ENCODE measurements around the gene ITGA1. TPM values are rescaled to one million over a fixed set of nuclear protein-coding genes. Genes with fewer than 3 reads are reported as not detected.

ITGA1 gene
- total RNA-seq, 1 experiment from 2014 or later, result 21.1 TPM

DNA sequence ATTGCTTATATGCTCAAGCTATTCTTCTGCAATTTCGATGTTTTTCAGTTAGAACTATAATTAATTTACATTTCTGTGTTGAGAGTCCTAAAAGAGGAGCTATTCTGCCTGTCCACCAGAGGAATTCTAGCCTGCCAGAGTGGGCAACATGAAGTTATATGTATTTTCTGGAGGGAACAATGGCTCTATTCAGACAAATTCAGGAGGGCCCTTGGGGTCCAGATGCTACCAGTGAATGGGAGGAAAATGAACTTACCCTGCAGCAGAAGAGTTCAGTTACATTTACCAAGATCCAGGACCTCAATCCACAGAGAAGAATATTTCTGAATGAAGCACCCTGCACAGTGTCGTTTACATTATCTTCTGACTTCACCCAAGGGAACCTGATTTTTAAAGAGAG, 80.7 kb downstream of the ITGA1 start:
- in situ Hi-C loops (cut with HindIII; ENCODE audit: low pct_unique_long_range_greater_than_20kb, low sequenced_read_pairs), result no loop called here
- no peak for DNase-seq (ENCODE audit: low read depth, low spot score)

DNA sequence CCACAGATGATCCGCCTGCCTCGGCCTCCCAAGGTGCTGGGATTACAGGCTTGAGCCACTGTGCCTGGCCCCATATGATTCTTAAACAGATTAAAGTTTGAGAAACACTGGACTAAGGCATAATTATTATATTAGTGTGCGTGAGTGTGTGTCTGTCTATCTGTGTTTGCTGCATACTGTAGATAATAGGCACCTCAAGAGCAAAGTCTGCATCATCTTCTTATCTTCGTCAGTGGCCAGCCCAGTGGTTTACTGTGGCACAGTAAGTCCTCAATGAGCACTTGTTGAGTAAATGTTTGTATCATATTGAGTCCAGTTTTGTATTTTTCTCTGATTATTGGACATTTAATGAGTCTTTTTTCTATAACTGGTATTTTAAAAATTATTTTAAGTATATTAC, 81.7 kb downstream of the ITGA1 start:
- DNase-seq (ENCODE audit: low read depth, low spot score), result no peak
- in situ Hi-C loops (cut with HindIII; ENCODE audit: low pct_unique_long_range_greater_than_20kb, low sequenced_read_pairs), result no loop called here

DNA sequence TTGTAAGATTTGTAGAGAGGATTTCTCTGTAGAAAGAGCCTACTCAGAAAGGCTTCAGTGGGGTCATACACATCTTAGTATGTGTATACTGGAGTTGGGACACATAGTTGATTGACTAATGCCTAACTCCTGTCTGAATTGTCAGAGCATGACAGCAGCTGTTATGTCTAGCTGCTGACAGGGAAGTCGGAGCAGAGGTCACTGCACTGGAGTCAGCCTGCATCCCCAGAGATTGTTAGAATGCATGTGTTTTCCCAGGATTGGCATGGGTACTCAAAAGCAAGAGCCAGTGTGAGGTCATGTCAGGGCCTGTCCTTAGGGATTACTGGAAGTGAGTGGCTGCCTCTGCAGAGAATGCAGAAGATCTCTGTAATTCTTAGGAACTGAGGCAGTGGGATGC, 82.7 kb downstream of the ITGA1 start:
- no peak for DNase-seq (ENCODE audit: low read depth, low spot score)
- in situ Hi-C loops (cut with HindIII; ENCODE audit: low pct_unique_long_range_greater_than_20kb, low sequenced_read_pairs), result no loop called here

DNA sequence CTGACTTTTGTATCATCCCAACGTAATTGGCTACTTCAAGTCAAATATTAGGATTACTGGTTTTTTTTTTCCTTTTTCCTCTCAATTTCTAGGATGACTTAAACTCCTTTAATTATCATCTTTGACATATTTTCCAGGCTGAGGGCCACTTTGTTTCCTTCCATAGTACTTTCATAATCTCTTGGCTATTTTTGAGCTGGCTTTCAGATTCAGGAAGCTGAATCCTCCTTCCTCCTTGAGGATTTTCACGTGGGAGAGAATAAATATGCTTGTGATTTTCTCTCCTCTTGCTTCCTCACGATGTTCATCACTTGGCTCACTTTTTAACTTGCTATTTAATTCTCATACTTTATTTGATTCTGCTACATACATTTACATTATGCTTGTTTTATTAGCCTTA, 88.1 kb downstream of the ITGA1 start:
- in situ Hi-C loops (cut with HindIII; ENCODE audit: low pct_unique_long_range_greater_than_20kb, low sequenced_read_pairs), result no loop called here
- no peak for DNase-seq (ENCODE audit: low read depth, low spot score)

DNA sequence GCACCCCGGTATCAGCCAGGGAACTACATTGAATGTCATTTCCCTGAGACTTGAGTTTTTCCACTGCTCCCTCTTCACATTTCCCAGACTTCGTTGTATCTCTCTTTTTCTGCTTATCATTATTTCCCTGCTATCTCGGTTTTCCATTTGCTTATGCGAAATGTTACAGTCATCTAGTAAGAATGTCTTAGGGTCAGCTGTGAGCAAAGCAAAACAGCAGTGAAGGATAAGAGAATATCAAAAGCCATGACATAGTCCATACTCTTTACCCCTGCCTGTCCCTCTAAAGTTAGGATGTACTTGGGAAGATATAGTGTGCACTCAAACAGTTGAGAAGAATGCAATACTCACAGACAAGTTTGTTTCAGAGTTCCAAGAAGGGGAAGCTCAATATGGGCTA, 88.7 kb downstream of the ITGA1 start:
- DNase-seq (ENCODE audit: low read depth, low spot score), result no peak
- in situ Hi-C loops (cut with HindIII; ENCODE audit: low pct_unique_long_range_greater_than_20kb, low sequenced_read_pairs), result no loop called here

DNA sequence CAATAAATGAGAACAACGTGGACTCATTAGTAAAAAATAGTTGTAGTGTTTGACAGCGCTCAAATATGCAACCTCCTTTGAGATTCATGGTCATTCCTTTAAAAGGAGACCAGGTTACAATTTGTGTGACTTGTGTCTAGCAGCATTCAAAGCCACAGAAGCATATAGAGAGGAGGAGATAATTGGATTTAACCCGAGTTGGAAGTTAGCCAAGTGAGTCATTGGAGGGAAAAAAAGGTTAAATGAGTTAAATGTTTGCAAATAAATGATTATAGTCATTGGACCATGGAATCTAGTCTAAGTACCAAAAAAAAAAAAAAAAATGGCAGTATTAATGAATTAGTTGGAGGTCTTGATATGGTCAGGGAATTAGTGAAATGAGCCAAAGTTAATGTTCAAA, 90.9 kb downstream of the ITGA1 start:
- in situ Hi-C loops (cut with HindIII; ENCODE audit: low pct_unique_long_range_greater_than_20kb, low sequenced_read_pairs), result no loop called here
- no peak for DNase-seq (ENCODE audit: low read depth, low spot score)

DNA sequence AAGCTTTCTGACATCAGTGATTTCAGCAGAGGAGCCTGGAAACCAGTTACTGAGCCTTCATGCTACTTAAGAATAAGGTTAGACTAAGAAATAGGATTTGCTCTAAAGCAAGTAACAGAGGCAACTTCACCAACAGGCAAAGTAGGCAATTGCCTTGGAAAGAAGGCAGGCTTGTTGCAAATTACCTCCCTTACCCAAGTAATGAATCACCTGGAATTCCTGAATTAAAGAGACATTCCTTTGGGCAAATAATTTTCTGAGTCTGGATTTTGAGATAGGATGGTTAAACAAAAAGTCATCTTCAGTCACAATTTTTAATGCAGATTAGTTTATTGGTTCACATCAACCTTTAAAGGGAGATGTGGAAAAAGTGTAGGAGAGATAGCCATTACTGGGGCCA, 92.8 kb downstream of the ITGA1 start:
- in situ Hi-C loops (cut with HindIII; ENCODE audit: low pct_unique_long_range_greater_than_20kb, low sequenced_read_pairs), result no loop called here

DNA sequence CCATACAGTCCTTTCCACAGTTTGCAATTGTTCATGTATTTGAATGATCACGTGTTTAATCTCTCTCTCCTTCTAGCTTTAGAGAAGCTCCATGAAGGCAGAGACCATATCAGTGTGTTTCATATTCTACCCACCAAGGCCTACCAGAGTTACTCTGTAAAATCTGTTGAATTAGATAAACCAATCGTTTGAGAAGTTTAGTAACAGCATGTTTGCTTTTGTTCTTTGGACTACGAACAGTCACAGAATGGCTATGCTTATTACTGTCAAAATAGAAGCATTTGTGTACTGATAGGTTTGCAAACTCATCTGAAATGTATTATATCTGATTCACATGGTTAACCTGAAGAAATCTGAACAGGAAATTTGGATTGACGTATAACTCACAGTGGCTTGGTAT, 93.8 kb downstream of the ITGA1 start:
- no peak for DNase-seq (ENCODE audit: low read depth, low spot score)
- in situ Hi-C loops (cut with HindIII; ENCODE audit: low pct_unique_long_range_greater_than_20kb, low sequenced_read_pairs), result no loop called here

More for the DNA sequence above, 92.8 kb downstream of the ITGA1 start:
- DNase-seq (ENCODE audit: low read depth, low spot score), result no peak

DNA sequence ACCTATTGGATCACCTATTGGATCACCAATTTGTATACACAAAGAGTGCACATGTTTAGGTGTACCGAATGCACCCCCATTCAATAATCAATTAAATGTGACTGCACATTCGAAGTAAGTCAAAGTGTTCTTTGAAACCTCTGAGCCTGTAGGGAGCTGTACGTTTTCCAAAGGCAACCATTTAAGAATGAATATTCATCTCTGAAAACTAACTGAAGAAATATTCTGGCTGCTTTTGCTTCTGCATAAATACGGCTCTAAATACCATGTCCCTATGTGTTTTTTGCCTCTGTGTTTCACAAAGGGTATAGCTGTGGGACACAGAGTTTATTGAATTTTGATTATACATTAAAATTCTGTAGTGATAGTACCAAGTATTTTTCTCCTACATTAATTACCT, 95.4 kb downstream of the ITGA1 start:
- in situ Hi-C loops (cut with HindIII; ENCODE audit: low pct_unique_long_range_greater_than_20kb, low sequenced_read_pairs), result no loop called here

DNA sequence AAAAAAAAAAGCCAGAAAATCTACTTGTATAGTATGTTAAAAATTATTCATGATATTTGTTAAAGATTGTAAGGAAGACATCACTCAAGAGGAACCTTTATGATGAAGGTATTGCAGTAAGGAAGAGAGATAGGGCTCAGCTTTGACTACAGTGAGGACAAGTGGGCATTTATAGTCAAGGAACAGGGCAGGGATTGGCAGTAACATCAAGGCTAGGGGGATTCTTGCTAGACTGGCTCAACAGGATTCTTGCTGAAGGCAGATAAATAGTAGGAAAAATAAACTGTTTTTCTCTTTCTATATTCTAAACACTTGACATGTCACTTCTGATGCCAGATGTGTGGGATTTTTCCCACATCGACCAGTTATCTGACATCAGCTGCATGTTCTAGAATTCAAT, 96.7 kb downstream of the ITGA1 start:
- in situ Hi-C loops (cut with HindIII; ENCODE audit: low pct_unique_long_range_greater_than_20kb, low sequenced_read_pairs), result no loop called here
- DNase-seq (ENCODE audit: low read depth, low spot score), result no peak

More for the DNA sequence above, 95.4 kb downstream of the ITGA1 start:
- DNase-seq (ENCODE audit: low read depth, low spot score), result no peak

DNA sequence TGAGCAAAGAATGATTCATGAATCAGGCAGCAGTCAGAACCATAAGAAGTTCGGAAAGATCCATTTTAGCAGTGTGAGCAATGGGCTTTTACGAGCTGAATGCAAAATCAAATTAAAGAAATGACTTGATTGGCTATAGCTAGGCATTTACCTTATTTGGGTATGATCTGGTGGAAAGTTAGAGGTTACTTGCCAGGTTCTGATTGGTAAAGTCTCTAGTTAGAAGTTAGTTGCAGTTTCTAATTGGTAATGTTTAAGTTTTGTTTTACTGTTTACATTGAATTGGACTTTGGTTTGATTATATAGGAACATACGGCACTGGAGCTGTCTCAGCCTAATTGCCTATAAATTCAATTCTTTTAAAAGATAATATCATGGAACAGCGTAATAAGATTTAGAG, 97.9 kb downstream of the ITGA1 start:
- no peak for DNase-seq (ENCODE audit: low read depth, low spot score)
- in situ Hi-C loops (cut with HindIII; ENCODE audit: low pct_unique_long_range_greater_than_20kb, low sequenced_read_pairs), result no loop called here

DNA sequence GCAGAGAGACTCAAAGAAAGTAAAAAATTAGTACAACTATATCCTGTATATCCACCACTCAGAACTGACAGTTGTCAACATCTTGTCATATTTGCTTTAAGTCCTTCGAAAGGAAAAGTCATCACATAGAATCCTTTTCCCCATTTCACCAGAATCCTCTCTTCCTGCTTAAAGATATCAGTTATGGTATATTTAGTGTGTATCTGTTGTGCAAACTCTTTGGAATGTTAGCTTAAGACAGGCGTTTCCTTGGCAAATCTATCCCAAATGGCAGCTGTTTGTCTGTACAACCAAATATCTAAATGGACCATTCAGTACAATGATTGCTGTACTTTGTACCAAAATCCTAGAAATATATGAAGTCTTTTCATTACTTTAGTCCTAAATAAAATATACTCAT, 98.5 kb downstream of the ITGA1 start:
- in situ Hi-C loops (cut with HindIII; ENCODE audit: low pct_unique_long_range_greater_than_20kb, low sequenced_read_pairs), result no loop called here
- no peak for DNase-seq (ENCODE audit: low read depth, low spot score)

DNA sequence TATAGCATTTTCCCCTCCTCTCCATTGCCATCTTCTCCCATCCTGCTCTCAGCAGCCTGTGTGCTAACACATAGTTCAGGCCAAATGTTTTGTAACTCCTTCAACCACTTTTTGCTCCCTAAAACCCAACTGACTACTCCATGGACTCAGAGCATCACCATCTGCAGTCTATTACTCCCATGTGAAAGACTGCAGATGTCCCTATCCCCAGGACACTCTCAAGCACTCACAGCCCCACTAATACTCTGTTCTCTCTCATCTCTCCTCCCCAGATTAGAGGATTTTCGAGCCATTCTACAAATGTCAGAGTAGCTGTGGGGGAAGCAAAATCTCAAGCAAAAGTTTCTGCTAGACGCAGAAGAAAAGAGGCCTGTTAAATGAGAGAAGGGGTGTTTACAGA, 99.3 kb downstream of the ITGA1 start:
- in situ Hi-C loops (cut with HindIII; ENCODE audit: low pct_unique_long_range_greater_than_20kb, low sequenced_read_pairs), result no loop called here

DNA sequence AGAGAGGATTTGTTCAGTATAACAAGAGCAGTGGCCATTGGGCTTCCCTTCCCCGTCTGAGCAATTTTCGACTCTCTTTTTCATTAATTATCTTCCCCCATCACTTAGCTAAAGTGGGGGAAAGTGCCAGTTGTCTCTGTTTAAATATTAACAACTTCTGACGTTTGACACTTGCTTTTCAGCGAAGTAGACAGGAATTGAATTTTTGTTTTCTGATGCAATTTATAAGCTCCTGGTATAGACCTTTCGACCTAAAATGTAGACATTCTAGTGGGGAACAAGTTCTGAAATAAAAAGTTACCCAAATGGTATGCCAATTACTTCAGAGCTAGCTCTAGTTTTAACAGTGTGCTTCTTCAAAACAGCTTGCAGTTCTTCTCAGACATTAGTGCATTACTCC, 100.6 kb downstream of the ITGA1 start:
- no peak for DNase-seq (ENCODE audit: low read depth, low spot score)
- in situ Hi-C loops (cut with HindIII; ENCODE audit: low pct_unique_long_range_greater_than_20kb, low sequenced_read_pairs), result no loop called here

More for the DNA sequence above, 99.3 kb downstream of the ITGA1 start:
- no peak for DNase-seq (ENCODE audit: low read depth, low spot score)

DNA sequence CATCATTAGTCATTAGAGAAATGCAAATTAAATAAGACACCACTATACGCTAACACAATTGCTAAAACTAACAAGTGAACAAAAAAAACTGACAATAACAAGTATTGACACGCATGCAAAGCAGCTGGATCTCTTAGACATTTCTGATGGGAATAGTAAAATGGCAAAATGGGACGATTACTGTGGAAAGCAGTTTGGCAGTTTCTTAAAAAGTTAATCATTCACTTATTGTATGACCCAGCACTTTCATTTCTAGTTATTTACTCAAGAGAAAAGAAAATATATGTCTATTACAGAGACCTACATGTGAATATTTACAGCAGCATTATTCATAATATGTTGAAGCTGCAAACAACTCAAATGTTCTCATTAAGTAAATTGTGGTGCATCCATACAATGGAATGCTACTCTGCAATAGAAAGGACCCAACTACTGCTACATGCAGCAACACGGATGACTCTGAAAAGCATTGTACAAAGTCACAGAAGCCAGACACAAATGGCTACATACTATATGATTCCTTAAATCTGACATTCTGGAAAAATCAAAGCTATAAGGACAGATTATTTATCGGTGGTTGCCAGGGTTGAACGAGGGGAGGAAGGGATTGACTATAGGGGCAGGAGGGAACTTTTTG, 104.6 kb downstream of the ITGA1 start:
- DNase-seq (ENCODE audit: low read depth, low spot score), result no peak
- in situ Hi-C loops (cut with HindIII; ENCODE audit: low pct_unique_long_range_greater_than_20kb, low sequenced_read_pairs), result no loop called here

DNA sequence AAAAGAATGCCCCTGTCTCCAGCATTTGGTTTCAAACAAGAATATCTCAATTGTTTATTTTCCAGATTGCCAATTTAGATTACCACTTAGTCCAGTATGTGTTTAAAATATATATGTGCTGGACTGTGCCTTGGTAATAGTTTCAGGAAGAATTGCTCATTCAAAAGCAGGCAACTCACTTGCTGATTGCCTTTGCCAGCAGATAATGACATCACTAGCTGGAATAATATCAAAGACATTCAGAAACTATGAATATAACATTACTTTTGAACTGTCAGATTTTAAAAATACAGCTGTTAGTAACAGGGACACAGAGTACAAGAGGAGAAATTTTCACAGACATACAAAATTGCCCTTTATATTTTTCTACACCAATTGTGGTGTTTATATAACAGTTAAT, 105.4 kb downstream of the ITGA1 start:
- in situ Hi-C loops (cut with HindIII; ENCODE audit: low pct_unique_long_range_greater_than_20kb, low sequenced_read_pairs), result no loop called here
- no peak for DNase-seq (ENCODE audit: low read depth, low spot score)

DNA sequence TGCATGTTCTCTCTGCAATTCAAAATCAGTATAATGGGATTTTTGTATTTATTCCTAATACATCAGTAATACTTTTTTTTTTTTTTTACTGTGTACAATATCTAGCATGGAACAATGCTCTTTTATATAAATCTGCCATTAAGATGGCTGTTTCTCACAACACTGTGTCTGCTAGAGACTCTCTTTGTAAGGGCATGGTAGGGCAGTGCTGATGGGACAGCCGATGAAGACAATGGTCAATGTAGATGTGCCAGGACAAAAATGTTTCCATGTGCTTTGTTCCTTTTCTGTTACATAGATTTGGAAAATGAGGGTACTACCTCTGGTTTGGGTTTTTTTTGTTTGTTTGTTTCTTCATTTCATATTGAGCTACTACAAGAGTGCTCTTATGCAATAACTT, 106.1 kb downstream of the ITGA1 start:
- DNase-seq (ENCODE audit: low read depth, low spot score), result no peak
- in situ Hi-C loops (cut with HindIII; ENCODE audit: low pct_unique_long_range_greater_than_20kb, low sequenced_read_pairs), result no loop called here

DNA sequence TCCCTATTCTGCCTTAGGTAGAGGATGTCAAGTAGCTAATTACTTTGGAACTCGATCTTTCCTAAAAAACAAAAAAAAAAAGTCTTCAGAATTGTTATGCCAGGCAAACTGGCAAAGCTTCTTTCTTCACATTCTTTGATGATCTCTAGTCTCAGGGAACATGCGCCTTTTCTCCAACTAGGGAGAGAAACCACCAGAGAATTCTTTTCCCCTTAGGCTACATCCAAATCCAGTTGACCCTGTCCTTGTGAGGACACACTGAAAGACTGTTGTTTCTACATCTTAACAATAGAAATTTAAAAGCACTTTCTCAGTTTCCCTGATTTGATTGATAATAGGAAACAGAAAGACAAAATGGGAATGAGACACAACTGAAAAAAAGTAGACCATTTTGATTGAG, 106.7 kb downstream of the ITGA1 start:
- in situ Hi-C loops (cut with HindIII; ENCODE audit: low pct_unique_long_range_greater_than_20kb, low sequenced_read_pairs), result no loop called here
- DNase-seq (ENCODE audit: low read depth, low spot score), result no peak

DNA sequence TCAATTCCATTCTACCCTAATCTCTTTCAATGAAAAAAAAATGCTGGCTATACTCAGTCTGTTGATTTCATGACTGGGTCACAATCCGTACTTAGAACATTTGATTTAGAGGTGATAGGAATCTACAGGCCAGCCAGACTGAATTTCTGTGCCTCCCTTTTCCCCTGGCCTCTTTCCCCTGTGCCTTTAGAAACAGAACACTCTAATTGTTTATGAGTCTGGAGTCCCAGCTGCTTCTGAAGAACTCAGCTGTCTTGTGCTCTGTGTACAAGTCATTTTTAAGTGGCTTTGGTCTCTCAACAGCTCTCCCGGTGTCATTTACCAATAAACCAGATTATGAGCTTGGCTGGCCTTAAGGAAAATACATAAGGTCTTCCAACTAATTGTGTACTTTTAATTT, 107.4 kb downstream of the ITGA1 start:
- in situ Hi-C loops (cut with HindIII; ENCODE audit: low pct_unique_long_range_greater_than_20kb, low sequenced_read_pairs), result no loop called here

More for the DNA sequence above, 107.4 kb downstream of the ITGA1 start:
- DNase-seq (ENCODE audit: low read depth, low spot score), result no peak
